ENCODE results near the gene RIPOR2.

RIPOR2 gene

GRCh38 chr6:24974182-24975171 lies 38.7 kb upstream of the RIPOR2 start:
- TF ChIP-seq CTCF (IDR thresholded peaks at IDR 0.05; ENCODE audit: borderline replicate concordance, insufficient read depth, low read depth, low read length): no peak

GRCh38 chr6:24972311-24972958 lies 36.7 kb upstream of the RIPOR2 start:
- no peak overlapping the region for H3K4me3 ChIP-seq (ENCODE audit: low read depth, low read length)
- TF ChIP-seq CTCF (IDR thresholded peaks at IDR 0.05; ENCODE audit: borderline replicate concordance, insufficient read depth, low read depth, low read length): no peak

More at GRCh38 chr6:24974182-24975171, 38.7 kb upstream of the RIPOR2 start:
- H3K4me3 ChIP-seq (ENCODE audit: low read depth, low read length): no peak overlapping the region

GRCh38 chr6:24971067-24971466 lies 35.3 kb upstream of the RIPOR2 start:
- H3K4me3 ChIP-seq (ENCODE audit: low read depth, low read length): no peak overlapping the region
- TF ChIP-seq CTCF (IDR thresholded peaks at IDR 0.05; ENCODE audit: borderline replicate concordance, insufficient read depth, low read depth, low read length): no peak

- H3K4me3 ChIP-seq (ENCODE audit: low read depth, low read length): no peak overlapping the region
- TF ChIP-seq CTCF (IDR thresholded peaks at IDR 0.05; ENCODE audit: borderline replicate concordance, insufficient read depth, low read depth, low read length): no peak
Observed at GRCh38 chr6:24969343-24969860, 33.6 kb upstream of the RIPOR2 start.

- TF ChIP-seq CTCF (IDR thresholded peaks at IDR 0.05; ENCODE audit: borderline replicate concordance, insufficient read depth, low read depth, low read length): no peak
Observed at GRCh38 chr6:24968783-24969182, 33.0 kb upstream of the RIPOR2 start.

GRCh38 chr6:24967211-24967610 lies 31.5 kb upstream of the RIPOR2 start:
- no peak for TF ChIP-seq CTCF (IDR thresholded peaks at IDR 0.05; ENCODE audit: borderline replicate concordance, insufficient read depth, low read depth, low read length)
- no peak overlapping the region for H3K4me3 ChIP-seq (ENCODE audit: low read depth, low read length)

More at GRCh38 chr6:24968783-24969182, 33.0 kb upstream of the RIPOR2 start:
- no peak overlapping the region for H3K4me3 ChIP-seq (ENCODE audit: low read depth, low read length)

Measured in GM12875 (cell line).